Activated naive CD8-positive, alpha-beta T cell treated with anti-CD3 and anti-CD28 coated beads, Interleukin-2, amount 50 U/mL, for 24 hours (primary cell): ENCODE results near the gene NT5C.

Experiments used
- ATAC-seq: fragments of 150-1000 bp; cut with Tn5 transposase; one replicate; pipeline ENCODE4 v1.10.0; 2021
- DNase-seq: peaks from one replicate; pipeline ENCODE4 v3.0.0; 2021
- H3K27ac Mint-ChIP-seq: one replicate; pipeline ENCODE4 v1.8.0; 2021; ENCODE audit warnings: mild to moderate bottlenecking, mixed read lengths
- H3K27me3 Mint-ChIP-seq: one replicate; pipeline ENCODE4 v1.8.0; 2021; ENCODE audit warnings: mixed read lengths
- H3K36me3 Mint-ChIP-seq: one replicate; pipeline ENCODE4 v1.8.0; 2021; ENCODE audit warnings: low read depth, mixed read lengths
- H3K4me1 Mint-ChIP-seq: one replicate; pipeline ENCODE4 v1.8.0; 2021; ENCODE audit warnings: mixed read lengths
- H3K4me3 Mint-ChIP-seq: one replicate; pipeline ENCODE4 v1.8.0; 2021; ENCODE audit warnings: mild to moderate bottlenecking, moderate library complexity, mixed read lengths
- H3K9me3 Mint-ChIP-seq: one replicate; pipeline ENCODE4 v1.8.0; 2021; ENCODE audit warnings: mixed read lengths

NT5C gene

GRCh38 chr17:75084039-75084660, 47.4 kb downstream of the NT5C start:
- Mint-ChIP-seq H3K27ac (no peak overlapping the region), H3K4me1 (peaks cover 38% of the 10 kb centered on the region), H3K36me3 (no peaks in the 10 kb centered on the region), H3K27me3 (no peaks in the 10 kb centered on the region), H3K4me3 (no peak overlapping the region), H3K9me3 (no peaks in the 10 kb centered on the region)
- ATAC-seq (no peak), DNase-seq (no peak)

GRCh38 chr17:75082683-75083082, 48.9 kb downstream of the NT5C start:
- H3K36me3 Mint-ChIP-seq, result no peaks in the 10 kb centered on the region
- H3K9me3 Mint-ChIP-seq, result no peaks in the 10 kb centered on the region
- ATAC-seq (no peak), DNase-seq (no peak)
- no peaks in the 10 kb centered on the region for H3K27me3 Mint-ChIP-seq
- no peak overlapping the region for H3K4me3 Mint-ChIP-seq
- H3K4me1 Mint-ChIP-seq, result peaks cover 44% of the 10 kb centered on the region
- H3K27ac Mint-ChIP-seq, result peak overlapping the region; percentile 4

GRCh38 chr17:75081611-75082540, 49.7 kb downstream of the NT5C start:
- no peak for ATAC-seq

More at GRCh38 chr17:75081611-75082540, 49.7 kb downstream of the NT5C start:
- Mint-ChIP-seq H3K27ac (no peak overlapping the region), H3K27me3 (no peaks in the 10 kb centered on the region), H3K36me3 (no peaks in the 10 kb centered on the region), H3K9me3 (no peaks in the 10 kb centered on the region), H3K4me3 (no peak overlapping the region), H3K4me1 (peaks cover 42% of the 10 kb centered on the region)
- no peak for DNase-seq
